Activated gamma-delta T cell treated with Interleukin-2 at 50 U/mL for 16 hours (primary cell): ENCODE measurements around the gene ATP6V1G3.
"Not testable (repeated sequence)": the region's sequence is repeated elsewhere in the genome, so short reads cannot be mapped to it uniquely, and the experiment has no call there.

Experiments used
- DNase-seq: peaks from one replicate; pipeline ENCODE4 v3.0.0-alpha.2; 2020

Gene ATP6V1G3

DNA sequence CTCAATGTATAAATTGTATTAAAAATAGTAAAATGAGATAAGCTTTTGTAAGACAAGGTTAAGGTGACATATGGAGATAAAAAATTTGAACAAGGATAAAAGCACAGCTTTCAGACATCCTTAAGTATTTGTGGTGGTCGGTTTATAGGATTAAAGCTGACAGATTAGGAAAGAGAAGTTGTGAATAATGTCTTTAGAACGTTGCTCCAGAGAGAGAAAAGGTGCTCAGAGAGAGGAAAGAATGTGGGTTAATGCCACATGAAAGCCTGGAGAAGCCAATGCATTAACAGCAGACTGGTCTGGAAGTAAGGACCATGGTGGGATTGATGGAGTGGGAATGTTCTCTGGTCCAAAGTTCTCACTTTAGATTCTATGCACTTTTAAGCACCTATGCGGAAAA lies 44.8 kb downstream of the ATP6V1G3 start:
- DNase-seq, result no peak

DNA sequence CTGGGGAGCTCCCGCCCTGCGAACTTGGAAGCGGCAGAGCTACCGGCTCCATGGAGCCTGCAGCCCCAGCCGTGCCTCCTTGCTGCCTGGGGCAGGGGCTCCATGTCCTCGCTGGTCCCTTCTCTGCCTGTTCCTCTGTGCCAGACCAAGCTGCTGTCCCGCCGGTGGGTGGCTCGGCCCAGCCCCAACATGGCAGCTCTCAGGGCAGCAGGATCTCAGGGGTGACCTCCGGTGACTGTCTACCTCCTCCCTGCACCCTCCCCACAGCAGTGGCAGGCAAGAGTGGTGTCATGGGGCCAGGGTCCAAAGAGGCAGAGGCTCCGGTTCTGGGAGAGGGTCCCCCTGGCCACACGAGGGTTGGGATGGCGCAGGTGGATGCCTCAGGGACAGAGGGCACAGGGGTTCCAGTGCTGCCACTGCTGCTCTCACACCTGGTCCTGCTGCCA lies 45.8 kb downstream of the ATP6V1G3 start:
- DNase-seq, result no peak

DNA sequence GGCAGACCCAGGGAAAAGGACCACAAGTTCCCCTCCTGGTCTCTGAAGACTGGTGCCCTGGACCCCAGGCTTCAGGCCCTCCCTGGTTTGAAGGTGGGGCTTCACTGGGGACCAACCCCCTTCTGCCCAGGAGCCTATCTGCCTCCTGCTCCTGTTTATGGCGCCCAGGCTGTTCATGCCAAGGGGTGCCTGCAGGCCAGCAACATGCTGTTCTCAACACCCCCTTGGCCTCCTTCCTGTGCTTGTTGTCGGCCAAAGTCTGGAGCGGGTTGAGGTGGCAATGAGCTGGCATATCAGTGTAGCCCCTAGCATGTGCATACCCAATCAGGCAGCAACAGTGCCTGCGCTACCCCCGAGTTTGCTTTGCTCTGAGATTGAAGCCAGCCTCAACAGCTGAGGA lies 46.3 kb downstream of the ATP6V1G3 start:
- DNase-seq, result no peak

DNA sequence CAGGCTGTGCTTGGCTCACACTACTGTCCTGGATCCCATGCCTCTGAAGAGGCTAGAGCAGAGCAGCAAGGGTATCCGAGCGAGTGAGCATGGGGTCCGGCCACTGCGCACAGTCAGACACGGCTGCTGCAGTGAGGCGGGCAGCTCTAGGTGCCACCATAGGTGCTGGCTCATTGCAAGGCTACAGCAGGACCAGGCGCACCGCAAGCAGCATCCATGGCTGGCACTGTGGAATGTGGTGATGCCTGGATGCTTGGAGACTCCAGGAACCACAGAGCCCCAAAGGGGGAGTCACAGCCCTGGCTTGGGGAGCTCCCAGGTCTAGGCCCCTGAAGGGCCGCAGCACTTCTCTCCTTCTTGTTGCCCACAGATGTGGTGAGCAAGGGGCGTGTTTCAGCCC lies 47.2 kb downstream of the ATP6V1G3 start:
- no peak for DNase-seq

DNA sequence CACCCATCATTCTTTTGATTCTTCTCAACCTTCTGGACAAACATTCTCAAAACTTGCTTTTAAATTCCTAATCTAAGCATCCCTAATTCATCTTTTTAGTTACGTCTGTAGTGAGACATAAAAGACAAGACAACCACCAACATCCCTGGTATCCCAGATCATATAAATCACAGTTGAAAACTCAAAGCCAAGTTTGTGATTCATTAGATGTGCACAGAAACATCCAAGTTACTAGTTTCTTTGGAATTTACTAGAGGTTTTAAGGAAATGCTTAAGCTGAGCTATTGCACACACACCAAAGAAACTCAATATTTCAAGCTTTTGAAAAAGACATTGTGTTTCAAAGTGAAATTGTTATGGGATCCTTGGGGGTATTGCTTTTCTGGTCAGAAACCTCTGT lies 47.6 kb downstream of the ATP6V1G3 start:
- DNase-seq, result no peak

DNA sequence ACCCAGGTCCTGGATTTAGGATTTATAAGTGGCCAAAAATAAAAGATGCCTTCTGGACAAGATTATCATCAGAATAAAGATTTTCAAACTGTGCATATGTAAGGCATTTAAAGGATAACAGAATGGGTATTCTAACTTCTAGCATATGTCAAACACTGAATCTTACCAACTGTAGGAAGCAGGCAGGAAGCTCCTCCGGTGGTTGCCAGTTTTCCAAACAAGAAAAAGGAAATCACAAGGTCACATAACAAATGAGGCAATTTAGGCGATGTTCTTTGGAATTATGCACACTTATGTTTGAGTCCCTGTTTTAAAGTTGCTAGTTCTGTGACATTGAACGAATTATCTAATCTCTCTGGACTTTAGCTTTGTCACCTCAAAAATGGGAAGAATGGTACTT lies 48.9 kb downstream of the ATP6V1G3 start:
- DNase-seq, result no peak

DNA sequence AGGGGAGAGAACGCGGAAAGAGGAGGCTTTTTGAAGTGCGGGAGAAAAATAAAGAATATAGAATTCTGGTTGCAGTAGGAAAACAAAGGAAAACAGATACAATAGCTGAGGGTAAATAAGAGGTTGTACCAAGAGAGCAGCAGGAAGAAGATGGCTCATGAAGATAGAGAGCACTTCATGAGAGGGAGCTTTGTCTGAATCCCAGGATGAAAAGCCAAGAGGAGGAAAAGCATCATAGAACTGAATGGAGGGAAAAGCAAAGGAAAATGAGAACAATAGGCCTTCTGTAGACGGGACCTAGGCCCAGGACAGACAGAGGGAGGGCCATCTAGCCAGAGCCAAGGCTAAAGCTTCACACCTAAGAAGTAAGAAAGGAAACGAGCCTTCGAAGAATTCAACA lies 49.5 kb downstream of the ATP6V1G3 start:
- no peak for DNase-seq

DNA sequence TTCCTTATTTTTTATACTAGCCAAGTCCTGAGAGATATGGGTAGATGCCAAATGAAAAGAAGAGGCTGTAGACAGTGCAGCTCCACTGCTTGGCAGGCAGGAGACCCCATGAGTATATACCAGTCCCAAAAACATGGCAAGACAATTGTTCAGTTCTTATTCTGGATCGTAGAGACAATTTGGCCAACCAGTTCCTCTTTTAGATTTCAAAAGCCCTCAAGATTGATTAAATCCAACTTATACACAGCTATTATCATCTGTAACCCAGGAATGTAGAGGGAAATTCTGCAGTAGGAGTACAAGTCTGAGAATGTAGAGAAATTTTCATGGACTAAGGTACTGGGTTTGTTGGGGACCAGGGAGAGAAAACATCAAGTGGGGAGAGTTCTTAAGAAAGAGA lies 50.3 kb downstream of the ATP6V1G3 start:
- DNase-seq, result no peak

DNA sequence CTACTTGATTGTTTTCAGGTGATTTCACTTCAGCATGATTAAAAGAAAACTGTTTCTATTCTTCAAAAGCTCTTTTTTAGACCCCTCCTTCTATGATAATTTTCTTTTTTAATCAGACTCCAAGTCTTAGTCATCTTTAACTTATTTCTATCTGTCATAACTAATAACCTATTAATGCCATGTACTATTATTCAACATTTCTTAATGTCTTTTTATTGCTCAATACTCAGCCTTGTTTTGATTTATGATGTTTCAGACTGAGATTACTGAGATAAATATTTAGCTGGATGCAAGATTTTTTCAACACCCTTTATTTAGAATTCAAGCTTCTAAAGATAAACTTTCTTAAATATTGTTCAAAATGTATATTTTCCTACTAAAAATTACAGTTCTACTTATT lies 53.6 kb downstream of the ATP6V1G3 start:
- DNase-seq, result no peak

DNA sequence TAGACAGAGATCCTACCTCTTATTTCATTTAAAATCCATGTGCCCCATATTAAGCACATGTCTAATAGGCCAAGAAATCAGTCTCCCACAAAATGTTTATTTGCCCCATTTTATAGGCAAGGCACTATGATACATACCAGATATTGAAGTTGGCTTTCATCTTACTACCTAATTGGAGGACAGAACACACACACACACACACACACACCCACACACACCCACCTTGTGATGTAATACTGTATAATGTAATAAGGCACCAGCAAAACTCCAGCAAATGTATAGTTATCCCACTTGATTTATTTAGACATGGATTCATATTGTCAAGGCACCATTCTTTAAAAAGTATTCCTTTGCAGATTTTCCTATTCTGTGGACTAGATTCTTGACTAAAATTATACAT lies 56.8 kb downstream of the ATP6V1G3 start:
- no peak for DNase-seq

DNA sequence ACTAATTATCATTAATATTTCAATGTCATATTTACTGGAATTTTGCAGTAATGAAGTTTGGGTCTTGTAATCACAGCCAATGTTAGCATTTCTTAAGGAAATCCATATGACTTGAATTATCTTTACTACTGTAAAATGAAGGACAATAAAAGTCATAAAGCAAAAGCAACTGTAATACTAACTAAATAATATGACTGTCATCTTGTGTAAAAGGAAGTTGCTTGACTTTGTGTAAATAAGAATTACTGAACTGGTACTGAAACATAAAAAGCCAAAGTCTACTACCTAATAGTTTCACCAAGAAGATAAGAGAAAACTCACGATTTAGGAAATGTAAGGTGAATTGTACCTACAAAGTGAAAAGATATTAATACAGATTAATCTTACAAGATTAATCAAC lies 57.5 kb downstream of the ATP6V1G3 start:
- no peak for DNase-seq

DNA sequence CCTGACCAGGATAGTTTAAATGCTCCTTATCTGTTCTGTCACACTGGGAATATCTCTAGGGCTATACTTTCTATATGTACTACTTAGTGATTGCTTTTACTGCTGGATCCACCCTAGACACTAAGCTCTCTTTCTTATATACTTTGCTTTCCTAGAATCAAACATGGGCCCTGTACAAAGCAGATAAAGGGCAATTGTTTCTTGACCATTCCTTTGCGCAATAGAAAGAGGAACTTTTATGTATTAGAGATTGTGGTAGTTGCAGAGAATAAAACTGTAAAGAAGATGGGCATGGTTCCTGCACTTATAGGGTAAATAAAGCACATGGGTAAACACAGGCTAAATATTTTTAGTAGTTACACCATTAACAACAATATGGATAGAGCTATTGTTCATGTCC lies 58.8 kb downstream of the ATP6V1G3 start:
- no peak for DNase-seq

DNA sequence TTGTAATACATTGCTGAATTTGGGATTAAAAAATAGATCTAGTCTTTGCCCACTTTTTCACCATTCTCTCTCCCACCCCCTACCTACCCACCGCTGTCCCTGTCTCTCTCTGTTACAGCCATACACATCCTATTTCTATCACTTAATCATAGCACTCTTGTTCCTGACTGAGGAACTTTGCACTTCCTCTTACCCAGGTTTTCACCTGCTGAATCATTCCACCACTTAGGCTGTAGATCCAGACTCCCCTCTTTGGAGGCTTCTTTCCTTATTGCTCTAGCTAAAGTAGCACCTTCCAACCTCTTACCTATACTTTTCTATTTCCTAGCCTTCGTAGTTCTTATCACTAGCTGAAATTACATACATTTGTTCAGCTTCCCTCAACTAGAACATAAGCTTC lies 59.6 kb downstream of the ATP6V1G3 start:
- no peak for DNase-seq

DNA sequence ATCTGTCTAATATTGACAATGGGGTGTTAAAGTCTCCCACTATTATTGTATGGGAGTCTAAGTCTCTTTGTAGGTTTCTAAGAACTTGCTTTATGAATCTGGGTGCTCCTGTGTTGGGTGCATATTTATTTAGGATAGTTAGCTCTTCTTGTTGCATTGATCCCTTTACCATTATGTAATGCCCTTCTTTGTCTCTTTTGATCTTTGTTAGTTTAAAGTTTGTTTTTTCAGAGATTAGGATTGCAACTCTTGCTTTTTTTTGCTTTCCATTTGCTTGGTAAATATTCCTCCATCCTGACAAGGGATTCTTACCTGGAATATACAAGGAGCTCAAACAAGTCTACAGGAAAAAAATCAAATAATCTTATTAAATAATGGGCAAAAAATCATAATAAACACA lies 63.1 kb downstream of the ATP6V1G3 start:
- DNase-seq, result not testable (repeated sequence)
